CD4-positive, alpha-beta T cell (primary cell): ENCODE measurements around the gene C11orf21. TPM values are rescaled to one million over a fixed set of nuclear protein-coding genes. Genes with fewer than 3 reads are reported as not detected.
A peak's percentile ranks its signal among the peaks of the same experiment; 100 is the strongest.

Experiments
- ATAC-seq: fragments of 200-7000 bp; cut with Tn5 transposase; one replicate; pipeline ENCODE4 v1.10.0; 2022; ENCODE audit warnings: mild to moderate bottlenecking; ENCODE audit not compliant: poor library complexity
- CTCF ChIA-PET: fragments of 350-600 bp; sonication (Branson Sonifier 250); formaldehyde crosslinking; loops from one replicate; lab custom pipeline; 2021; ENCODE audit warnings: antibody characterized with exemption, inconsistent platforms; lab: Charles Lee
- POLR2A ChIA-PET: fragments of 350-600 bp; sonication (Branson Sonifier 250); formaldehyde crosslinking; loops from one replicate; lab custom pipeline; 2021; ENCODE audit warnings: antibody characterized with exemption, inconsistent platforms; lab: Charles Lee
- DNase-seq, 14 experiments: peaks; one replicate each; pipeline ENCODE4 v3.0.0-alpha.2; 2013 to 2020; ENCODE audit warnings: mixed read lengths in 2 of 14
- H3K27ac ChIP-seq, 2 donors: one replicate each; pipeline versions ENCODE4 v1.5.1 to v1.7.0; 2013; ENCODE audit warnings: low read length in 2 of 2, low read depth in 1 of 2, mild to moderate bottlenecking in 1 of 2
- H3K27me3 ChIP-seq, 2 experiments: 1 replicate in 1 of 2; 2 replicates in 1 of 2; pipeline versions ENCODE4 v1.6.1 to v1.7.0; 2013; ENCODE audit warnings: low read length in 2 of 2, control low read depth in 1 of 2, mild to moderate bottlenecking in 1 of 2, moderate library complexity in 1 of 2; ENCODE audit not compliant: insufficient read depth in 2 of 2, control insufficient read depth in 1 of 2
- H3K36me3 ChIP-seq: one replicate; pipeline ENCODE4 v1.6.1; 2013; ENCODE audit warnings: low read length, control low read depth; ENCODE audit not compliant: insufficient read depth
- H3K4me1 ChIP-seq: one replicate; pipeline ENCODE4 v1.6.1; 2013; ENCODE audit warnings: low read length, control low read depth; ENCODE audit not compliant: insufficient read depth
- H3K4me3 ChIP-seq: one replicate; pipeline ENCODE4 v1.5.1; 2013; ENCODE audit warnings: mild to moderate bottlenecking, low read length, moderate library complexity
- H3K9me3 ChIP-seq, 2 experiments: 1 replicate in 1 of 2; 2 replicates in 1 of 2; pipeline versions ENCODE4 v1.6.1 to v1.7.0; 2013; ENCODE audit warnings: low read length in 2 of 2, mild to moderate bottlenecking in 2 of 2, control low read depth in 1 of 2, moderate library complexity in 1 of 2; ENCODE audit not compliant: control insufficient read depth in 1 of 2, insufficient read depth in 1 of 2
- H3K27ac Mint-ChIP-seq: one replicate; pipeline ENCODE4 v1.8.0; 2020; ENCODE audit warnings: mixed read lengths
- H3K27me3 Mint-ChIP-seq: one replicate; pipeline ENCODE4 v1.8.0; 2021; ENCODE audit warnings: mixed read lengths
- H3K36me3 Mint-ChIP-seq: one replicate; pipeline ENCODE4 v1.8.0; 2021; ENCODE audit warnings: low read depth, mixed read lengths
- H3K4me1 Mint-ChIP-seq: one replicate; pipeline ENCODE4 v1.8.0; 2021; ENCODE audit warnings: low read depth, mixed read lengths
- H3K4me3 Mint-ChIP-seq: one replicate; pipeline ENCODE4 v1.8.0; 2020; ENCODE audit warnings: mild to moderate bottlenecking, mixed read lengths
- H3K9me3 Mint-ChIP-seq: one replicate; pipeline ENCODE4 v1.8.0; 2020; ENCODE audit warnings: mixed read lengths
- CTCF ChIP-seq: fragments of 200-600 bp; IDR thresholded peaks from one replicate; pipeline ENCODE4 v1.8.0; 2022; ENCODE audit warnings: antibody characterized with exemption, mild to moderate bottlenecking
- intact Hi-C, 2 experiments: fragments of 100-400 bp; cut with DNase I in 1 of 2; cut with micrococcal nuclease in 1 of 2; formaldehyde crosslinking; loops; one replicate each; pipeline versions ENCODE4 v1.15.1 to v1.9.0; 2023 to 2025; cut with DNase I, micrococcal nuclease
- total RNA-seq, 174 experiments: library from RNA in 2 of 174; stranded (reverse) in 2 of 174; gene quantifications; one replicate each; pipeline ENCODE4 v1.2.3 and lab custom pipeline; 2021 to 2026

The C11orf21 gene
- total RNA-seq, 2 experiments from 2014 or later: 71.2 to 71.7 TPM

GRCh38 chr11:2310073-2310785, 8.5 kb upstream of the C11orf21 start:
- Histone ChIP-seq H3K27me3 (no peaks in the 10 kb centered on the region), H3K36me3 (peaks cover 3% of the 10 kb centered on the region), H3K27ac (no peak overlapping the region), H3K4me3 (no peak overlapping the region), H3K9me3 (no peaks in the 10 kb centered on the region), H3K4me1 (peaks cover 55% of the 10 kb centered on the region)
- Mint-ChIP-seq H3K27ac (no peak overlapping the region), H3K4me1 (peaks cover 19% of the 10 kb centered on the region), H3K27me3 (no peaks in the 10 kb centered on the region), H3K9me3 (no peaks in the 10 kb centered on the region), H3K4me3 (no peak overlapping the region), H3K36me3 (no peaks in the 10 kb centered on the region)
- DNase-seq (no peak), ATAC-seq (no peak)
- intact Hi-C loops: no loop called here
- TF ChIP-seq CTCF: no peak
- CTCF ChIA-PET: interaction anchor here (1.0 kb wide), 1 partner anchor 109 kb away, joined by 3 read pairs; no protein-coding TSS in a partner anchor
- POLR2A ChIA-PET: interaction anchor here (1.8 kb wide), 1 partner anchor 10 kb away, joined by 4 read pairs; no protein-coding TSS in a partner anchor

GRCh38 chr11:2309251-2310072, 7.7 kb upstream of the C11orf21 start:
- intact Hi-C loops: loop anchor here in 1 of 2 experiments (10.0 kb wide), 1 partner anchor 105 kb away; no protein-coding TSS in a partner anchor
- ChIA-PET CTCF (interaction anchor here (1.0 kb wide), 1 partner anchor 110 kb away, joined by 3 read pairs; no protein-coding TSS in a partner anchor), POLR2A (interaction anchor here (0.7 kb wide), 1 partner anchor 591 kb away, joined by 3 read pairs; no protein-coding TSS in a partner anchor)
- H3K27ac Mint-ChIP-seq: no peak overlapping the region
- TF ChIP-seq CTCF: no peak
- Histone ChIP-seq H3K27ac (peak overlapping the region in 1 of 2 donors; percentile 17), H3K27me3 (no peaks in the 10 kb centered on the region), H3K36me3 (peaks cover 8% of the 10 kb centered on the region), H3K4me3 (no peak overlapping the region), H3K9me3 (no peaks in the 10 kb centered on the region), H3K4me1 (peaks cover 58% of the 10 kb centered on the region)
- H3K27me3 Mint-ChIP-seq: no peaks in the 10 kb centered on the region
- DNase-seq (no peak), ATAC-seq (no peak)
- H3K4me3 Mint-ChIP-seq: no peak overlapping the region
- H3K4me1 Mint-ChIP-seq: peaks cover 27% of the 10 kb centered on the region
- peaks cover 4% of the 10 kb centered on the region for H3K36me3 Mint-ChIP-seq
- no peaks in the 10 kb centered on the region for H3K9me3 Mint-ChIP-seq

GRCh38 chr11:2308713-2309112, 7.0 kb upstream of the C11orf21 start:
- Histone ChIP-seq H3K4me1 (peaks cover 58% of the 10 kb centered on the region), H3K36me3 (peaks cover 12% of the 10 kb centered on the region), H3K27me3 (no peaks in the 10 kb centered on the region), H3K4me3 (no peak overlapping the region), H3K27ac (no peak overlapping the region), H3K9me3 (no peaks in the 10 kb centered on the region)
- Mint-ChIP-seq H3K36me3 (peaks cover 4% of the 10 kb centered on the region), H3K9me3 (no peaks in the 10 kb centered on the region), H3K4me3 (no peak overlapping the region), H3K27me3 (no peaks in the 10 kb centered on the region), H3K4me1 (peaks cover 33% of the 10 kb centered on the region), H3K27ac (no peak overlapping the region)
- ChIA-PET POLR2A (no interaction called here), CTCF (no interaction called here)
- TF ChIP-seq CTCF: no peak
- DNase-seq: no peak
- ATAC-seq: no peak
- intact Hi-C loops: loop anchor here in 1 of 2 experiments (10.0 kb wide), 1 partner anchor 104 kb away; no protein-coding TSS in a partner anchor
